K562 (cell line): ENCODE measurements around the gene MAP3K13.

Experiments
- CEBPB ChIP-seq: fragments of 450-650 bp; IDR thresholded peaks from 2 replicates; pipeline ENCODE4 v1.6.1; 2016; ENCODE audit warnings: missing genetic modification characterization, missing compliant biosample characterization
- CTCF ChIP-seq, 3 experiments: IDR thresholded peaks in 2 of 3; conservative IDR thresholded peaks in 1 of 3; 2 replicates each; pipeline ENCODE4 v1.5.1; 2011 to 2012; ENCODE audit warnings: low read length in 3 of 3, mild to moderate bottlenecking in 3 of 3, control low read depth in 2 of 3, improper control_type of control experiment in 1 of 3, inconsistent platforms in 1 of 3, low read depth in 1 of 3, mixed read lengths in 1 of 3, moderate library complexity in 1 of 3; ENCODE audit not compliant: insufficient read depth in 2 of 3
- IRF9 ChIP-seq: fragments of 450-650 bp; IDR thresholded peaks from 2 replicates; pipeline ENCODE4 v1.6.1; 2016; ENCODE audit warnings: missing biosample characterization, missing genetic modification characterization
- NFRKB ChIP-seq: fragments of 450-650 bp; IDR thresholded peaks from 2 replicates; pipeline ENCODE4 v1.6.1; 2016; ENCODE audit warnings: low read depth
- NR3C1 ChIP-seq: sonication (generic); formaldehyde crosslinking; IDR thresholded peaks from 2 replicates; pipeline ENCODE4 v1.8.1; 2022; ENCODE audit warnings: missing genetic modification reagents

- TF ChIP-seq CTCF (IDR thresholded peaks at IDR 0.05 in 2 of 3, conservative IDR thresholded peaks at IDR 0.05 in 1 of 3; ENCODE audit: insufficient read depth in 2 of 3, low read depth in 1 of 3, low read length in 3 of 3) (no peak), NFRKB (no peak), CEBPB (tag) (no peak), IRF9 (tag) (no peak), NR3C1 (CRISPR knock-in tag) (no peak)
Observed at GRCh38 chr3:185526349-185526951, 163.5 kb downstream of the MAP3K13 start.
